ENCODE data around the gene MLLT6.

DNA sequence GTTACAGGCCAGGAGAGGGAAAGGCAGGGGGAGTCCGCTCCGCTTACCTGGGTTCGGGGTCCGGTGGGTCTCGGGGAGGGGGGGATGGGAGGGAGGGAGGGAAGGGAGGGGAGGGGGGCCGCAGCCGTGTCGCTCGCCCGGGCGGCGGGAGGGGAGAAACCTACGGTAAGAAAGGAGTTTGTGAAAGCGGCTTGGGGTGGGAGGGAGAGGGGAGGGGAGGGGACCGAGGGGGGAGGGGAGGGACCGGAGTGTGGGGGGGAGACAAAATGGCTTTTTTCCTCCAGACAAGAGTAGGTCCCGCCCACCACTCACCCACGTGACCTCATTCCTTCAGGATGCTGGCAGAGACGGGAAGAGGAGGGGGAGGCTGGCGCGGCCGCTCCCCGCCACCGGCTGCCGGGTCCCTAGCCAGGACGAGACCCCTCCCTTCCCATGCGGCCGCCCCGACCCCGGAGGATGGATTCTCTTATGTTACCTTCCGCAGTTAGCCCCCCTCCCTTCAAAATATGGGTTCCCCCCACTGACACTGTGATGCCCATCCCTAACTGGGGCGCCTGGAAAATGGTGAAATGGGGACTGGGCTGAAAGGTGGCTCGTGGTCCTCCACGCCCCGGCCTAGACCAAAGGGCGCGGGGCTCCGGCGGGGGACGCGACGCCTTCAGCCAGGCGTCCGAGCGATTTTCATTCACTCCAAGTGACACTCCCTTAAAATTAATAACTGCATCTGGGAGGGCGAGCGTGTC is 43.2 kb downstream of the MLLT6 start, which contains the start of gene PCGF2:
- TF ChIP-seq, protein P1, sequence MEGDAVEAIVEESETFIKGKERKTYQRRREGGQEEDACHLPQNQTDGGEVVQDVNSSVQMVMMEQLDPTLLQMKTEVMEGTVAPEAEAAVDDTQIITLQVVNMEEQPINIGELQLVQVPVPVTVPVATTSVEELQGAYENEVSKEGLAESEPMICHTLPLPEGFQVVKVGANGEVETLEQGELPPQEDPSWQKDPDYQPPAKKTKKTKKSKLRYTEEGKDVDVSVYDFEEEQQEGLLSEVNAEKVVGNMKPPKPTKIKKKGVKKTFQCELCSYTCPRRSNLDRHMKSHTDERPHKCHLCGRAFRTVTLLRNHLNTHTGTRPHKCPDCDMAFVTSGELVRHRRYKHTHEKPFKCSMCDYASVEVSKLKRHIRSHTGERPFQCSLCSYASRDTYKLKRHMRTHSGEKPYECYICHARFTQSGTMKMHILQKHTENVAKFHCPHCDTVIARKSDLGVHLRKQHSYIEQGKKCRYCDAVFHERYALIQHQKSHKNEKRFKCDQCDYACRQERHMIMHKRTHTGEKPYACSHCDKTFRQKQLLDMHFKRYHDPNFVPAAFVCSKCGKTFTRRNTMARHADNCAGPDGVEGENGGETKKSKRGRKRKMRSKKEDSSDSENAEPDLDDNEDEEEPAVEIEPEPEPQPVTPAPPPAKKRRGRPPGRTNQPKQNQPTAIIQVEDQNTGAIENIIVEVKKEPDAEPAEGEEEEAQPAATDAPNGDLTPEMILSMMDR (conservative IDR thresholded peaks at IDR 0.05; ENCODE audit: low read length): no peak
- TF ChIP-seq EZH2phosphoT487 (IDR thresholded peaks at IDR 0.05; ENCODE audit: borderline replicate concordance): no peak

Data from Loucy (cell line).